Naive thymus-derived CD8-positive, alpha-beta T cell (primary cell): ENCODE results near the gene STAT5B. TPM values are rescaled to one million over a fixed set of nuclear protein-coding genes. Genes with fewer than 3 reads are reported as not detected.
"Not testable (repeated sequence)": the region's sequence is repeated elsewhere in the genome, so short reads cannot be mapped to it uniquely, and the experiment has no call there.

Experiments used
- ATAC-seq, 2 donors: fragments of 150-1000 bp; cut with Tn5 transposase in 1 of 2; sonication (Bioruptor Pico), chemical (Tn5 transposase) in 1 of 2; 1 replicate in 1 of 2; 2 replicates in 1 of 2; pipeline ENCODE4 v1.10.0; 2021; ENCODE audit warnings: mild to moderate bottlenecking in 2 of 2, moderate library complexity in 2 of 2
- POLR2A ChIA-PET: fragments of 350-600 bp; sonication (Branson Sonifier 250); formaldehyde crosslinking; loops from one replicate; lab custom pipeline; 2021; ENCODE audit warnings: antibody characterized with exemption; lab: Charles Lee
- DNase-seq, 10 donors: peaks; one replicate each; pipeline versions ENCODE4 v3.0.0 to v3.0.0-alpha.2; 2020 to 2022
- H3K27ac Mint-ChIP-seq, 10 donors: one replicate each; pipeline ENCODE4 v1.8.0; 2020 to 2022; ENCODE audit warnings: mild to moderate bottlenecking in 10 of 10, mixed read lengths in 10 of 10, moderate library complexity in 4 of 10, inconsistent platforms in 1 of 10
- H3K27me3 Mint-ChIP-seq, 5 donors: one replicate each; pipeline ENCODE4 v1.8.0; 2021 to 2022; ENCODE audit warnings: mixed read lengths in 5 of 5
- H3K36me3 Mint-ChIP-seq, 3 donors: one replicate each; pipeline ENCODE4 v1.8.0; 2020 to 2022; ENCODE audit warnings: mixed read lengths in 3 of 3, mild to moderate bottlenecking in 2 of 3, inconsistent platforms in 1 of 3
- H3K4me1 Mint-ChIP-seq, 4 donors: one replicate each; pipeline ENCODE4 v1.8.0; 2021 to 2022; ENCODE audit warnings: mixed read lengths in 4 of 4
- H3K4me3 Mint-ChIP-seq, 10 donors: one replicate each; pipeline ENCODE4 v1.8.0; 2020 to 2022; ENCODE audit warnings: mild to moderate bottlenecking in 10 of 10, mixed read lengths in 10 of 10, moderate library complexity in 6 of 10, inconsistent platforms in 1 of 10
- H3K9me3 Mint-ChIP-seq, 9 donors: one replicate each; pipeline ENCODE4 v1.8.0; 2020 to 2022; ENCODE audit warnings: mixed read lengths in 9 of 9, mild to moderate bottlenecking in 3 of 9, inconsistent platforms in 1 of 9, moderate library complexity in 1 of 9
- polyA plus RNA-seq, 3 donors: library from polyadenylated mRNA; unstranded; fragments of 300-500 nt; fragmentation: Illumina TruSeq; gene quantifications; one replicate each; pipeline ENCODE4 v1.2.3, GENCODE V29; 2021
- total RNA-seq, 8 experiments: library from RNA in 2 of 8; stranded (reverse) in 2 of 8; gene quantifications; one replicate each; pipeline ENCODE4 v1.2.3 and lab custom pipeline; 2021 to 2026

Gene STAT5B
- total and polyA plus RNA-seq, 5 experiments from 2014 or later: 66.3 to 149 (median 94.0) TPM

DNA sequence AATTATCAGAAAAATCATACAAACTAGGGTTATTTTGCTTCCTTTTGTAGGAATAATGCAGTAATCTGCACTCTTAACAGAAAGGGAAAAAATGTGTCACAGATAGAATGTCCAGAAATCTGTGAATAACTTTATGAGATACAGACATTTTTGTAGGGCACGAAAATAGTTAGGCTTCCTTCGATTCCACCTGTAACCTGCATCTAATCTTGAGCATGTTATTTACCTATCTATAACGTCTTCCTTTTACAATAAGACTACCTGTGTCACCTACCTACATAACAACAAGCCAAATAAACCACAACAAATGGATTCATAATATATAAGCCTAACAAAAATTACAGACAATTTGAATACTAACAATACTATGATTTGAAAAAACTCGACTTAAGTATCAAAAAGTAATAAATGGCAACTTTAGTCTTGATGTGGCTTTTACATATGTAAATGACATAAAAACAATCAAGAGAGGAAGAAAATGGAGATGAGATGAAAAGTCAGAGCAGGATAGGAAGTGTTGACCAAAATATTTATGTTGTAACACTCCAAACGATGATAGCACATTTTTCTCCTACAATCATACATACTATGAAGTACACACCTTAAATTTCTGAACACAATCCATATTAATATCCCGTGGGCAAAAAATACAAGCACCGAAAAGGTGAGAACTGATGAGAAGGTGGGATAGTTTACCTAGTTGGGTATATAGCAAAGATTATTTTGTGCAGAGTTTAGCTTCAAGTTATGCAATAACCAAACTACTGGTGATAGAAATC is 2.5 kb downstream of the STAT5B start:
- DNase-seq (peak in 2 of 10 donors; percentile 25 to 31), ATAC-seq (no peak)
- H3K27me3 Mint-ChIP-seq: no peaks in the 10 kb centered on the region
- H3K36me3 Mint-ChIP-seq: peaks cover 0 to 2% (median 0%) of the 10 kb centered on the region in 3 donors
- peak overlapping the region; percentile 73 to 100 (median 91) for H3K4me3 Mint-ChIP-seq
- peaks cover 33 to 82% (median 76%) of the 10 kb centered on the region in 4 donors for H3K4me1 Mint-ChIP-seq
- POLR2A ChIA-PET: interaction anchor here (0.6 to 6.7 kb wide), 9 partner anchors 14 to 1418 kb away, joined by 3 to 142 read pairs (median 7); partner anchors contain the start of genes GHDC, STAT3 and STAT5A
- peak overlapping the region; percentile 86 to 98 (median 95) for H3K27ac Mint-ChIP-seq
- no peaks in the 10 kb centered on the region for H3K9me3 Mint-ChIP-seq

DNA sequence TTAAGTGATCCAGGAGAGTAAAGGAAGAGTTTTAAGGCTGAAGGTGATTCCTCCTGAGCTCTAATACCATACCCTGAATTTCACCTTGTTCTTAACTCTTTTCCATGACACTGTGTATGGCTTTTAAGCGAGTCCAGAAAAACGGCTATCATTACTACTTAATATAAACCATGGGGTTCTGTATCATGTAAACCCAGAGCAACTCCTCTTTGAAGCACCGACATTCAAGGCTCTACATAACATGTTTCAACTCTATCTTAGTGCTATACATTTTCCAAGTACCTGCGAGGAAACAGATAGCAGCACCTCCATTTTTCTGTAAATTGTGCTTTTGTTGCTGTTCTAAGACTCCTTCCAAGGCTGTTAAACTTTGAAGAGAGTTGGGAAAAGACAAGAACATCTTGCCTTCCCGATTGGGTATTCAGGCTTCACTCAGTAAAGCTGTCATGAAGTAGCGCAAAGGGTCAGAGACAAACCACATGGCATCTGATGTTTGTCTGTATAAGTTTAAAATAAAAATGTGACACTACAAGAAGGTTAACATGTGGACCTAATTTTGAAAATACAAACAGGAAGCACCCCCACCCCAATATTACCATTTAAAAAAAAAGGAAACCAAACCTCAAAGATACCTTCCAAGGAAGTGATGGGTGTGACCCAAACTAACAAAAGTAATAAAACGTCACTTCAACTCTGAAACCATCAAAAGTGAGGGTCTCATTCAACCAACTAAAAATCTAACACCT is 3.9 kb downstream of the STAT5B start:
- Mint-ChIP-seq H3K27ac (peak overlapping the region; percentile 86 to 98 (median 92)), H3K27me3 (no peaks in the 10 kb centered on the region), H3K4me3 (peak overlapping the region; percentile 47 to 98 (median 80)), H3K36me3 (peaks cover 0 to 4% (median 0%) of the 10 kb centered on the region in 3 donors), H3K4me1 (peaks cover 33 to 82% (median 81%) of the 10 kb centered on the region in 4 donors), H3K9me3 (no peaks in the 10 kb centered on the region)
- POLR2A ChIA-PET: interaction anchor here (0.6 to 6.7 kb wide), 5 partner anchors 13 to 23 kb away, joined by 3 to 142 read pairs (median 25); partner anchors contain the start of gene STAT5A
- no peak for ATAC-seq
- peak in 3 of 10 donors; percentile 44 to 54 (median 46) for DNase-seq

DNA sequence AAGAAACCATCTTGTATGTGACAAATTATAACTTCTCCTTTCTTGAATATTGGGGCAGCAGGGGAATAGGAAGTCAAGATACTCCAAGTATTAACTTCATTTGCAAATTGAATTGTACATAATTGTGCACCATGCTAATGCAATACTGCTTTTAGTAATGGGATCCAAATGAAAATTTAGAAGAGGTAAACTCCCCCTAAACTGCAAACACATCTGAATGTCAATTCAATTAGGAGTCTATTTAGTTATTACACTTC is 4.5 kb downstream of the STAT5B start:
- Mint-ChIP-seq H3K27ac (peak overlapping the region; percentile 86 to 98 (median 92)), H3K27me3 (no peaks in the 10 kb centered on the region), H3K4me3 (peak overlapping the region in 9 of 10 donors; percentile 6 to 98 (median 79)), H3K36me3 (peaks cover 0 to 4% (median 0%) of the 10 kb centered on the region in 3 donors), H3K4me1 (peaks cover 31 to 83% (median 81%) of the 10 kb centered on the region in 4 donors), H3K9me3 (no peaks in the 10 kb centered on the region)
- no peak for ATAC-seq
- no peak for DNase-seq
- POLR2A ChIA-PET: interaction anchor here (0.6 to 6.7 kb wide), 3 partner anchors 14 to 23 kb away, joined by 3 to 142 read pairs (median 25); partner anchors contain the start of gene STAT5A

DNA sequence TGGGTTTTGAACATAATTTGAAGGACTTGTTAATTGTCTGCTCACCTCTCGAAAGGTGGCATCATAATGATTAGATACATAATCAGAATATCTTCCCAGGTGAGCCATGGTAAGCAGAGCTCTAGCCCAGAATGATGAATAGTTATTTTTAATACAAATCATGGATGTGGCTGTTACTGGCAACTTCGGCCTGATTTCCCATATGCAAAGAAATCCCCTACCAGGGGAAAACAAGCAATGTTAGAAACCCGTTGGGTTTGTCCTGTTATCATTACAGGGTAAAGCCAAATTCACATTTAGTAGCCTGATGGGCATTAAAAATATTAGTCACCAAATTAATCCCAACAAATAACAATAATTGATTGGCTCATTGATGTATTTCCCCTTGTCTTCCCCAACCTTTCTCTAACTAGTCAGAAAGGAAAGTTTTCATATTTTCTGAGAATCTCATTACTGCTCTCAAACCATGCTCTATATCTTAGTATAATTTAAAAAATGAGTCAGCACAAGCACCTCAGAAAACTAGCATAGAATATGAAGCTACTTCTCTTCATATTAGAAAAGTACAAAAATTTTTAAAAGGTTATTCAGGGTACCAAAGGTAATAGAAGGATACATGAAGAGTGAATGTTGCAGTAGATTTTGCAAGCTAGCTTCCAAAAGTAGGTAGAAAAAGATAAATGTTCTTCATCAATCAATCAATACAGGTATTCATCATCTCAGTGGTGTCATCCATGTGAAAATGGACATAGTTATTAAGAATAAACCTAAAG is 5.0 kb downstream of the STAT5B start:
- peak overlapping the region in 9 of 10 donors; percentile 6 to 98 (median 79) for H3K4me3 Mint-ChIP-seq
- no peaks in the 10 kb centered on the region for H3K9me3 Mint-ChIP-seq
- DNase-seq (no peak), ATAC-seq (no peak)
- peaks cover 0 to 4% (median 0%) of the 10 kb centered on the region in 3 donors for H3K36me3 Mint-ChIP-seq
- H3K27ac Mint-ChIP-seq: peak overlapping the region; percentile 86 to 98 (median 92)
- H3K27me3 Mint-ChIP-seq: no peaks in the 10 kb centered on the region
- POLR2A ChIA-PET: interaction anchor here (0.6 to 6.7 kb wide), 4 partner anchors 14 to 22 kb away, joined by 3 to 142 read pairs (median 36); partner anchors contain the start of gene STAT5A
- H3K4me1 Mint-ChIP-seq: peaks cover 31 to 86% (median 83%) of the 10 kb centered on the region in 4 donors

DNA sequence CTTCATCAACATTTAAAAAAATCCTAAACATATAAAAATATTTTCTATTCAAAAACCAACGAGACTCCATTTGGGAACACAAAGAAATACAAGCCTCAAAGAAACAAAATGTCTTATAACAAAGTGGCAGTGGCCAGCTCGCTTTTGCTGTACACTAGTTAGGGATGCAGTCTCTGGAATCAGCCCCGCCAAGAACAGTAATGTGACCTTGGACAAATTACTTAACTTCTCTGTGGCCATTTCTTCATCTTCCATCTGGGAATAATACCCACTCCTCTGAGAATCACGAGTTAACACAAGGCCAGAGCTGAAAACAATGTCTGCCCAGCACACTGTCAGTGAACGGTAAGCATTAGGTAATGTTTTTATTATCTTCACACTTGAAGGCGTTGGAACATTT is 5.6 kb downstream of the STAT5B start:
- ATAC-seq (no peak), DNase-seq (no peak)
- H3K4me3 Mint-ChIP-seq: peak overlapping the region in 2 of 10 donors; percentile 25 to 98
- H3K27ac Mint-ChIP-seq: peak overlapping the region in 9 of 10 donors; percentile 4 to 98 (median 79)
- POLR2A ChIA-PET: interaction anchor here (4.1 to 4.2 kb wide), 2 partner anchors 17 to 21 kb away, joined by 25 to 46 read pairs; partner anchors contain the start of gene STAT5A
- no peaks in the 10 kb centered on the region for H3K27me3 Mint-ChIP-seq
- H3K36me3 Mint-ChIP-seq: peaks cover 0 to 4% (median under 1%) of the 10 kb centered on the region in 3 donors
- H3K4me1 Mint-ChIP-seq: peaks cover 31 to 89% (median 82%) of the 10 kb centered on the region in 4 donors
- H3K9me3 Mint-ChIP-seq: no peaks in the 10 kb centered on the region

DNA sequence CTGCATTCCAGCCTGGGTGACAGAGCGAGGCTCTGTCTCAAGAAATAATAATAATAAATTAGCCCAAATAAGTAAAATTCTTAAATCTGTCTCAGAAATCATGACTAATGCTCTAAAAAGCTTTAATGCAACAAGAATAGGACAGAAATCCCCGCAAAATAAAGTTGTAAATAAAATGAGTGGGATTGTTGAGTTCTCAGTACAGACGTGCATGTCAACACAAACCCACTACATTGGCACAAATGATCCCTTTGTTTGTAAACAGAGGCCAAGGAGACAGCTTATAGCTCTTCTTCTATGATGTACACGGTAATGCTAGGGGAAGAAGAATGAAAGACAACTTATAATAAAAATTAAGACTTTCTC is 6.0 kb downstream of the STAT5B start:
- no peaks in the 10 kb centered on the region for H3K27me3 Mint-ChIP-seq
- ATAC-seq (no peak), DNase-seq (no peak)
- peak overlapping the region; percentile 16 to 98 (median 77) for H3K27ac Mint-ChIP-seq
- peaks cover 27 to 86% (median 78%) of the 10 kb centered on the region in 4 donors for H3K4me1 Mint-ChIP-seq
- H3K9me3 Mint-ChIP-seq: no peaks in the 10 kb centered on the region
- H3K4me3 Mint-ChIP-seq: peak overlapping the region in 2 of 10 donors; percentile 11 to 67
- H3K36me3 Mint-ChIP-seq: peaks cover 0 to 5% (median 4%) of the 10 kb centered on the region in 3 donors
- POLR2A ChIA-PET: interaction anchor here (0.5 to 4.2 kb wide), 4 partner anchors 18 to 22 kb away, joined by 3 to 46 read pairs (median 15); partner anchors contain the start of gene STAT5A

DNA sequence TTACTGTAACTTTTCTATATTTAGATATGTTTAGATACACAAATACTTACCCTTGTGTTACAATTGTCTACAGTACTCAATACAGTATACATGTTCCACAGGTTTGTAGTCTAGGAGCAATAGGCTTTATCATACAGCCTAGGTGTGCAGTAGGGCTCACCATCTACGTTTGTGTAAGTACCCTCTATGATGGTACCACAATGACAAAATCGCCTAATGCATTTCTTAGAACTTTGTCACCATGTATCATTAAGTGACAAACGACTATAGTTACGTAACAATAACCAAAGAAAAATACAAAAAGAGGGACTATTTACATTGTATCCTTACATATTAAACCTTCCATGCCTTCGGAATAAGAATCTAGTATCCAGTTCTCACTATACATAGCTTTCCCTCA is 8.0 kb downstream of the STAT5B start:
- ATAC-seq: no peak
- peak overlapping the region; percentile 39 to 98 (median 70) for H3K27ac Mint-ChIP-seq
- no peaks in the 10 kb centered on the region for H3K27me3 Mint-ChIP-seq
- peak overlapping the region in 2 of 10 donors; percentile 2 to 23 for H3K4me3 Mint-ChIP-seq
- no peak for DNase-seq
- peaks cover 18 to 72% (median 64%) of the 10 kb centered on the region in 4 donors for H3K4me1 Mint-ChIP-seq
- peaks cover 0 to 5% (median 4%) of the 10 kb centered on the region in 3 donors for H3K36me3 Mint-ChIP-seq
- no peaks in the 10 kb centered on the region for H3K9me3 Mint-ChIP-seq
- POLR2A ChIA-PET: interaction anchor here (1.6 to 4.2 kb wide), 3 partner anchors 8 to 20 kb away, joined by 5 to 46 read pairs (median 25); partner anchors contain the start of gene STAT5A

DNA sequence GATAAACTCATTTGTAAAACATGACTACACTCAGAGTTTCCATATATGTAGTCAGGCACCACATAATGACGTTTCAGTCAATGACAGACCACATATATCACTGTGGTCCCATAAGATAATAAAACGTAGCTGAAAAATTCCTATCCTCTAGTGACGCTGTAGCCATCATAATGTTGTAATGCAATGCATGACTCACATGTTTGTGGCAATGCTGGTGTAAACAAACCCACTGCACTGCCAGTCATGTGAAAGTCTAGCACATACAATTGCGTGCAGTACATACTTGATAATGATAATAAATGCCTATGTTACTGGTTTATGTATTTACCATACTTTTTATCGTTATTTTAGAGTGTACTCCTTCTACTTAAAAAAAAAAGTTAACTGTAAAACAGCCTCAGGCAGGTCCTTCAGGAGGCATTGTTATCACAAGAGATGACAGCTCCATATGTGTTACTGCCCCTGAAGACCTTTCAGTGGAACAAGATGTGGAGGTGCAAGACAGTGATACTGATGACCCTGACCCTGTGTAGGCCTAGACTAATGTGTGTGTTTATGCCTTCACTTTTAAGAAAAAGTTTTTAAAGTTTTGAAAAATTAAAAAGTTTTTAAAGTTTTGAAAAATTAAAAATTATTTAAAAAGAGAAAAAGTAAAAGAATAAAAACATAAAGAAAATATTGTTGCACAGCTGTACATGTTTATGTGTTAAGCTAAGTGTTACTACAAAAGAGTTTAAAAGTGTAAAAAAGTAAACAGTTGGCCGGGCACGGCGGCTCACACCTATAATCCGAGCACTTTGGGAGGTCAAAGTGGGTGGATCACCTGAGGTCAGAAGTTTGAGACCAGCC is 9.0 kb downstream of the STAT5B start:
- Mint-ChIP-seq H3K27me3 (no peaks in the 10 kb centered on the region), H3K9me3 (no peaks in the 10 kb centered on the region), H3K36me3 (peaks cover 0 to 5% (median 4%) of the 10 kb centered on the region in 3 donors), H3K4me3 (peak overlapping the region in 3 of 10 donors; percentile 14 to 22 (median 19)), H3K27ac (peak overlapping the region; percentile 26 to 98 (median 70)), H3K4me1 (peaks cover 10 to 63% (median 55%) of the 10 kb centered on the region in 4 donors)
- POLR2A ChIA-PET: interaction anchor here (0.6 to 4.1 kb wide), 5 partner anchors 10 to 157 kb away, joined by 3 to 46 read pairs (median 3); no protein-coding TSS in a partner anchor
- DNase-seq (peak in 3 of 10 donors; percentile 17 to 54 (median 43)), ATAC-seq (peak; percentile 75 to 91)

DNA sequence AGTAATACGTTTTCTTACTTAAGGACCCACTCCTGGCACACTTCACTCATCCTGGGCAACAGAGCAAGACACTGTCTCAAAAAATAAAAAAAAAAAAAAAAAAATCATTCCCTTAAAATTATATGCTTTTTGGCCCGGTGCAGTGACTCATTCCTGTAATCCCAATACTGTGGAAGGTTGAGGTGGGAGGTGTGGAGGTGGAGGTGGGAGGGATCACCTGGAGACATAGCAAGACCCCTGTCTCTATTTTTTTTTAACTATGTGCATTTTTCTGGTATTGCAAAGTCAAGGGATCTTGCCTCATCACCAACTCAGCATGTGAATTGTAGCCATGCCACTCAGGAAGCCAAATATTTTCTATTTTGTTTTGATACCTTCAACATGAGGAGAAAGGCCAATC is 9.7 kb downstream of the STAT5B start:
- no peak for ATAC-seq
- peak overlapping the region in 2 of 10 donors; percentile 19 to 33 for H3K4me3 Mint-ChIP-seq

DNA sequence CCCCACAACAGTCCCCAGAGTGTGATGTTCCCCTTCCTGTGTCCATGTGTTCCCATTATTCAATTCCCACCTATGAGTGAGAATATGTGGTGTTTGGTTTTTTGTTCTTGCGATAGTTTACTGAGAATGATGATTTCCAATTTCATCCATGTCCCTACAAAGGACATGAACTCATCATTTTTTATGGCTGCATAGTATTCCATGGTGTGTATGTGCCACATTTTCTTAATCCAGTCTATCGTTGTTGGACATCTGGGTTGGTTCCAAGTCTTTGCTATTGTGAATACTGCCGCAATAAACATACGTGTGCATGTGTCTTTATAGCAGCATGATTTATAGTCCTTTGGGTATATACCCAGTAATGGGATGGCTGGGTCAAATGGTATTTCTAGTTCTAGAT is 11.8 kb downstream of the STAT5B start:
- not testable (repeated sequence) for H3K36me3 Mint-ChIP-seq
- POLR2A ChIA-PET: interaction anchor here (0.6 to 1.5 kb wide), 5 partner anchors 14 to 141 kb away, joined by 3 to 5 read pairs (median 4); partner anchors contain the start of gene STAT5A
- peaks cover 7 to 52% (median 39%) of the 10 kb centered on the region in 4 donors for H3K4me1 Mint-ChIP-seq

More for the DNA sequence above, 9.7 kb downstream of the STAT5B start:
- DNase-seq: no peak
- Mint-ChIP-seq H3K36me3 (peaks cover 0 to 5% (median 4%) of the 10 kb centered on the region in 3 donors), H3K27ac (peak overlapping the region; percentile 26 to 98 (median 70)), H3K4me1 (peaks cover 6 to 56% (median 48%) of the 10 kb centered on the region in 4 donors), H3K9me3 (no peaks in the 10 kb centered on the region), H3K27me3 (no peaks in the 10 kb centered on the region)
- POLR2A ChIA-PET: interaction anchor here (1.1 to 1.3 kb wide), 3 partner anchors 9 to 22 kb away, joined by 3 to 4 read pairs (median 3); partner anchors contain the start of gene STAT5B

More for the DNA sequence above, 11.8 kb downstream of the STAT5B start:
- DNase-seq, H3K4me3 Mint-ChIP-seq, H3K27ac Mint-ChIP-seq, ATAC-seq, H3K27me3 Mint-ChIP-seq, H3K9me3 Mint-ChIP-seq: not testable (repeated sequence)
